T-helper 9 cell (primary cell): ENCODE data around the gene COL15A1.
A peak's percentile ranks its signal among the peaks of the same experiment; 100 is the strongest.

Source experiments
- DNase-seq: peaks from one replicate; pipeline ENCODE4 v3.0.0-alpha.2; 2020

COL15A1 gene

GRCh38 chr9:99040911-99041582, 97.3 kb downstream of the COL15A1 start:
- no peak for DNase-seq

- DNase-seq = no peak
Measured at GRCh38 chr9:99041618-99042017, 97.9 kb downstream of the COL15A1 start.

- DNase-seq = no peak
Measured at GRCh38 chr9:99042620-99043019, 98.9 kb downstream of the COL15A1 start.

GRCh38 chr9:99044827-99045226, 101.1 kb downstream of the COL15A1 start:
- DNase-seq = no peak

- no peak for DNase-seq
Measured at GRCh38 chr9:99046068-99046467, 102.4 kb downstream of the COL15A1 start.

- no peak for DNase-seq
Measured at GRCh38 chr9:99046542-99047071, 102.9 kb downstream of the COL15A1 start.

GRCh38 chr9:99049228-99049627, 105.5 kb downstream of the COL15A1 start:
- no peak for DNase-seq

- no peak for DNase-seq
Measured at GRCh38 chr9:99049641-99050040, 105.9 kb downstream of the COL15A1 start.

- no peak for DNase-seq
Measured at GRCh38 chr9:99050292-99050911, 106.7 kb downstream of the COL15A1 start.

- DNase-seq = no peak
Measured at GRCh38 chr9:99050924-99051323, 107.2 kb downstream of the COL15A1 start.

GRCh38 chr9:99051406-99051805, 107.7 kb downstream of the COL15A1 start:
- DNase-seq = no peak

- no peak for DNase-seq
Measured at GRCh38 chr9:99051851-99052250, 108.1 kb downstream of the COL15A1 start.

- no peak for DNase-seq
Measured at GRCh38 chr9:99052815-99053715, 109.4 kb downstream of the COL15A1 start.

- DNase-seq = no peak
Measured at GRCh38 chr9:99054581-99054980, 110.9 kb downstream of the COL15A1 start.

GRCh38 chr9:99055384-99055783, 111.7 kb downstream of the COL15A1 start:
- no peak for DNase-seq

GRCh38 chr9:99056186-99056585, 112.5 kb downstream of the COL15A1 start:
- no peak for DNase-seq

- no peak for DNase-seq
Measured at GRCh38 chr9:99056886-99057664, 113.4 kb downstream of the COL15A1 start.

- DNase-seq = peak; percentile 56
Measured at GRCh38 chr9:99057665-99058625, 114.2 kb downstream of the COL15A1 start.

GRCh38 chr9:99058964-99059921, 115.5 kb downstream of the COL15A1 start:
- no peak for DNase-seq

- DNase-seq = no peak
Measured at GRCh38 chr9:99060621-99061020, 116.9 kb downstream of the COL15A1 start.
